HG03064 (cell line): ENCODE data around the gene TNFRSF8.
"Not testable (repeated sequence)": the region's sequence is repeated elsewhere in the genome, so short reads cannot be mapped to it uniquely, and the experiment has no call there.

Experiments used
- ATAC-seq: cut with Tn5 transposase; IDR thresholded peaks from one replicate; pipeline ENCODE4 v1.9.1; 2021; ENCODE audit warnings: low read depth; ENCODE audit not compliant: unreplicated experiment

The TNFRSF8 gene

GRCh38 chr1:12038356-12039163 is 24.5 kb upstream of the TNFRSF8 start:
- no peak for ATAC-seq

- ATAC-seq = no peak
Observed at GRCh38 chr1:12039164-12039525, 24.0 kb upstream of the TNFRSF8 start.

DNA sequence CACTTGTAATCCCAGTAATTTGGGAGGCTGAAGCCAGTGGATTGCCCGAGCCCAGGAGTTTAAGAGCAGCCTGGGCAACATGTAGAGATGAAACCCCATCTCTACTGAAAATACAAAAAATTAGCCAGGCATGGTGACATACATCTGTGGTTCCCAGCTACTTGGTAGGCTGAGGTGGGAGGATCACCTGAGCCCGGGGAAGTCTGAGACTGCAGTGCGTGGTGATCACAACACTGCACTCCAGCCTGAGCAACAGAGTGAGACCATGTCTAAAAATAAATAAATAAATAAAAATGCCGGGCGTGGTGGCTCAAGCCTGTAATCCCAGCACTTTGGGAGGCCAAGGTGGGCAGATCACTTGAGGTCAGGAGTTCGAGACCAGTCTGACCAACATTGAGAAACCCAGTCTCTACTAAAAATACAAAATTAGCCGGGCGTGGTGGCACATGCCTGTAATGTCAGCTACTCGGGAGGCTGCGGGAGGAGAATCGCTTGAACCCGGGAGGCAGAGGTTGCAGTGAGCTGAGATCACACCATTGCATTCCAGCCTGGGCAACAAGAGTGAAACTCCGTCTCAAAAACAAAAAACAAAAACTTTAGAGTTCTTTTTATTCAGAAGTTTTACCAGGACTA is 23.2 kb upstream of the TNFRSF8 start:
- peak; percentile 44 for ATAC-seq

- peak; percentile 70 for ATAC-seq
Observed at GRCh38 chr1:12040457-12041051, 22.5 kb upstream of the TNFRSF8 start.

DNA sequence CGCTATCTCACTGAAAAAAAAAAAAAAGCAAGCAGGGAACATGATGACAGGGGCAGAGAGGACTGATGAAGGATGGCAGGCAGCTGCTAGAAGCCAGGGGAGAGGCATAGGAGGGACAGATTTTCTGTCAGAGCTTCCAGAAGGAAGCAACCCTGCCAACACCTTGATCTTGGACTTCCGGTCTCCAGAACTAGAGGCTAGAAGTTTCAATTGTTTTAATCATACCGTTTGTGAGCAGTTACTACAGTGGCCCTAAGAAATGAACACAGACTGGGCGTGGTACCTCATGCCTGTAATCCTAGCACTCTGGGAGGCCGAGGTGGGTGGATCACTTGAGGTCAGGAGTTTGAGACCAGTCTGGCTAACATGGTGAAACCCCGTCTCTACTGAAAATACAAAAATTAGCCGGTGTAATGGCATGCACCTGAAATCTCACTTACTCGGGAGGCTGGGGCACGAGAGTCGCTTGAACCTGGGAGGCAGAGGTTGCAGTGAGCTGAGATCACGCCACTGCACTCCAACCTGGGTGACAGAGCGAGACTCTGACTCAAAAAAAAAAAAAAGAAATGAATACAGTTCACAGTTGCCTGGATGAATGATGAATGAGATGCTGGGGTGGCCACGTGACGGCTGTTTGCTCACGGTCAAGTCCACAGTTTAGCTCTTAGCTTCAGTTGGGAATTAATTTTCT is 18.8 kb upstream of the TNFRSF8 start:
- ATAC-seq = not testable (repeated sequence)

DNA sequence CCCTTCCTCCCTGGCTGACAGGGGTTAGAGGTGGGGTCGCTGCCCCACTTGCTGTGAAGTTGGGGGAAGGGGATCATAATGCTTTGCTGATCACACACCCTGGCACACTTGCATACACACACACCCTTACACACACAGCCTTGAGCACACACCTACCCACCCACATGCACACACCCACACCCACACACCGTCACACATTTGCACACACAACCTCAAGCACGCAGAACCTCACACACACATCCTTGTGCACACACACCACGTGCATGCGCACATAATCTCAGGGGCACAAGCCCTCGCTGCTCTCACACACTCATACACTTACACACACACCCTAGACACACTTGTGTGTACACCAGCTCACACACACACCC is 16.4 kb upstream of the TNFRSF8 start:
- ATAC-seq = no peak

GRCh38 chr1:12047120-12047876 is 15.8 kb upstream of the TNFRSF8 start:
- no peak for ATAC-seq

- no peak for ATAC-seq
Observed at GRCh38 chr1:12048372-12048771, 14.7 kb upstream of the TNFRSF8 start.

DNA sequence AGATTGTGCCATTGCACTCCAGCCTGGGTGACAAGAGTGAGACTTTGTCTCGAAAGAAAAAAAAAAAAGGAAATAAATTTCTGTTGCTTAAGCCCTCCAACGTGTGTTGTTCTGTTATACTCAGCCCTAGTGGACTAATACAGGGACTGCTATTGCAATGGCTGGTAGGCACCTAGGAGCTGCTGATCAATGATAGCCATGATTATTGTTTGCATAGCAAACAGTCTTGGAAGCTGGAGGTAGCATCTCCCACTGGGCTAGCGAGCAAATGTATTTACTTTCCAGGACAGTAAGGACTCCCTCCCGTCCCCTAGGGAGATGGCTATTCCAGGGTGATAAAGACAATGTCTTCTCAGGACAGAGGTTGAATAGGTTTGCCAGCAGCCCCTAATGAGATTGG is 13.5 kb upstream of the TNFRSF8 start:
- no peak for ATAC-seq

- ATAC-seq = no peak
Observed at GRCh38 chr1:12051361-12051760, 11.7 kb upstream of the TNFRSF8 start.

DNA sequence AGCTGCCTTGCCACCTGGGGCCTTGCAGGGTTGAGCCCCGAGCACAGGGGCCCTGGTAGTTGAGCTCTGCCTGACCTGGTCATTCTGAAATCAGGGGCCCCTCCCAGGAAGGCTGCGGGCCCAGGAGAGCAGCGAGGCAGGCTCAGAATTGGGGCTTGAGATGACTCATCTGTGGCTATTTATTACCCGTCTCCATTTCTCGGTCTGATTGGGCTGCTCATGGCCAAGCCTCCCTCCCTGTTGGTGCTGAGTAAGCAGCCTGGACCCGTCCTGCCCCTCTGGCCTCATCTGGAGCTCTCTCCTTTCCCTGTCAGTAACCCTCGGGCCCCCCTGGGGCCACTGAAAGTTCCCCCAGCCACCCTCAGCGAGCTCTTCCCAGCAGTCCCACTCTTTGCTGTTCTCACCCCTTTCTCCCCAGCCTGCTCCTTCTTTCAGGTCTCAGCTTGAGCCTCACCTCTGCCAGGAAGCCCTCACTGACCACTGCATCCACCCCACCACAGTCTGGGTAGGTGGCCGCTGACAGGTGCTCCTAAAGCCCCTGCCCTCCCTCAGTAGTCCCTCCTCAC is 11.0 kb upstream of the TNFRSF8 start:
- peak; percentile 56 for ATAC-seq

DNA sequence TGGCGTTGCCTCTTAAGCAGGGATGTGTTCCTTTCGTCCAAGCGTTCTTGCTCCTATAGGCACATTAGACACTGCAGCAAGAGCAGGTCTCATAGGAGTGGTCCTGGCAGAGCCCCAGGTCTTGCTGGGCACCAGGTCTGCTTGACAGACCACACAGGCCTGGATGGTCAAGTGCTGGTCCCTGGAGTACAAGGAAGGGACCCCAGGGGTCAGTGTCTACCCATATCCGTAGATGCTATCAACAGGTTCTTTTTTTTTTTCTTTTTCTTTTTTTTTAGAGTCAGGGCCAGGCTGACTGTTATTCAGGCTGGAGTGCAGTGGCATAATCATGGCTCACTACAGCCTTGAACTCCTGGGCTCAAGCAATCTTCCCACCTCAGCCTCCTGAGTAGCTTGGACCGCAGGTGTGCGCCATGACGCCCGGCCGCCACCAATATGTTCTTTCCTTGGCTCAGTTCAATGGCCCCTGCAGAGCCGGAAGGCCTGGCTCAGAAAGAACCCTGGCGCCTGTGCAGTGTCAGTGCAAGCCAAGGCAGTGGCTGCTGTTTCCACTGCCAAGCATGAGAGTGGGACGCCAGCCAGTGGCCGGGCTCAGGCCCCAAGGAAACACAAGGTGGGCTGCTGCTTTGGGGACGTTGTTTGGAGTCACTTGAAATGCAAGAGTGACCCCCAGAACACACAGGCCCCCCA is 10.0 kb upstream of the TNFRSF8 start:
- ATAC-seq = no peak

- no peak for ATAC-seq
Observed at GRCh38 chr1:12053752-12054548, 9.2 kb upstream of the TNFRSF8 start.

DNA sequence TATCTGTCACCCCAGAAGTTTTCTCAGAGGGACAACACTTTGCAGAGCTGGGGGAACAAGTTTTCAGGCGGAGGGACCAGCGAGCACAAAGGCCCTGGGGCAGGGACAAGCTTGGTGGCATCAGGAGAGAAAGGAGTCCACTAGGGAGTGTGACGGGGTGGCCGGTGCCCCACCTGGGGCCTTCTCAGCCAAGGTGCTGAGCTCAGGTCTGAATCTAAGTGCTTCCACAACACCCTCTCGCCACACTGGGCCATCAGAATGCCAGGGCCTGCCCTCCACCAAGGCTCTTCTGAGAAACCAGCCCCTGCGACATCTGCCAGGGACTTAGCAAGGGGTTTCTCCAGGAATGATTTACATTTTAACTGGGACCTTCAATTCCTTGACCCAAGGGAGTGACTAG is 7.8 kb upstream of the TNFRSF8 start:
- no peak for ATAC-seq

DNA sequence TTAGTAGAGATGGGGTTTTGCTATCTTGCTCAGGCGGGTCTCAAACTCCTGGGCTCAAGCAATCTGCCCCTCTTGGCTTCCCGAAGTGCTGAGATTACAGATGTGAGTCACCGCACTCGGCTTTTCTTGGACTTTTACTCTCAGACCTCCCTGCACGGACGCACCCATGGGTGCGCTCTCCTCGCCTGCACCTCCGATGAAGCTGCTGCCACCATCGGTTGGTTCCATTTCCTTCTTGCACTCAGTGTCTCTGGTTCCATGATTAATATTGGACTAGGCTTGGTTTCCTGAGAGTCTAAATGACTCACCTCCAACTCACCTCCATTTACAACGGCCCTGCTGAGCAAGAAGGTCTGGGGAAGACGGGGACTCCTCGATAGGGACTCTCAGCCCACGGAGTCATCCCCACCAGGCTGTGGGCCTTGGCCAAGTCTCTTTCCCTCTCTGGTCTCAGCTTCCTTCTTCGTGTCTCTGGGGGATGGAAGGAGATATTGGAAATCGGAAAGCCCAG is 6.7 kb upstream of the TNFRSF8 start:
- ATAC-seq = no peak

- ATAC-seq = no peak
Observed at GRCh38 chr1:12057382-12057781, 5.7 kb upstream of the TNFRSF8 start.

DNA sequence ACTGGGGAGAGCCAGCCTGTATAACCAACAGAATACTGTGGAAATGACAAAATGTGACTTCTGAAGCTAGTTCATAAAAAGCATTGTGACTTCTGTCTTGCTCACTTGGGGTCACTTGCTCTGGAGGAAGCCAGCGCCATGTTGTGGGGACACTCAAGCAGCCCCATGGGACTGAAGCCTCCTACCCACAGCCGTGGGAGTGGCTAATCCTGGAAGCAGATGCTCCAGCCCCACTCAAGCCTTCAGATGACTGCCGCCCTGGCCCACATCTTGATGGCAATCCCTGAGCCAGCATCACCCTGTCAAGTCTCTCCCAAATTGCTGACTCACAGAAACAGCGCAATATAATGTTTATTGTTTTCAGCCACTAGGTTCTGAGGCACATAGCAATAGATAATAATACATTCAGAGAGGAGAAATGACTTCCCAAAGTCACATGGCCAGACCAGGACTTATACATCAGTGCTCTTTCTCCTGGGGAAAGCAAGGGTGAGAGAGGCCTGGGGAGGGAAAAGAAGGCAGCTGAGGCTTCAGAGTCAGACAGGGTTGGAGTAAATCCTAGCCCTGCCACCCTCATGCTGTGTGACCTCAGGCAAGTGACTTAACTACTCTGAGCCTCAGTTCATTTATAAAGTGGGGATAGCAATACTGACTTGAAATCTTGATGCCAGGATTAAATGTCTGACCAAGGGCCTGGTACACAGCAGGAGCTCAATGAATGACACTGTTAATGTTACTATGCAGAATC is 5.0 kb upstream of the TNFRSF8 start:
- ATAC-seq = no peak

DNA sequence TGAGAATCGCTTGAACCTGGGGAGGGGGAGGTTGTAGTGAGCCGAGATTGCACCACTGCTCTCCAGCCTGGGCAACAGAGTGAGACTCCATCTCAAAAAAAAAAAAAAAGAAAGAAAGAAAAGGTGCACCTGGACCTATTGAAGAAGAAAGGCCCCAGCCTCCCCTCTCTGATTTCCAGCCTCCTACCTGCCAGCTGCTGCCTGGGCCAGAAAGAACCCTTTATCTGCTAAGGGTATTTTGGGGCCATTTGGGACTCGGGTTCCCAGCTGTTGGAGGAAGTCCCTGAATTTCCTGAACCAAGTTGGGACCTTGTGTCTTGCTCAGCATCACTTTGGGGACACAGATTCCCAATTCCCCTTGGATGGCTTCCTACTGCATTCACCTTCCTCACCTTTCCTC is 3.9 kb upstream of the TNFRSF8 start:
- ATAC-seq = no peak
